ENCODE measurements around the gene CREBRF. TPM values are rescaled to one million over a fixed set of nuclear protein-coding genes. Genes with fewer than 3 reads are reported as not detected.

Gene CREBRF
- 10 to 100 TPM; 51.7 to 72.2 (median 64.1) TPM for total RNA-seq

GRCh38 chr5:173055983-173056782, at the start of gene CREBRF:
Gene CREBRF, plus strand, starts transcription at chr5:173056352. Its CDS starts 24,424 bp downstream, at chr5:173080776.
- TF ChIP-seq, protein P1, sequence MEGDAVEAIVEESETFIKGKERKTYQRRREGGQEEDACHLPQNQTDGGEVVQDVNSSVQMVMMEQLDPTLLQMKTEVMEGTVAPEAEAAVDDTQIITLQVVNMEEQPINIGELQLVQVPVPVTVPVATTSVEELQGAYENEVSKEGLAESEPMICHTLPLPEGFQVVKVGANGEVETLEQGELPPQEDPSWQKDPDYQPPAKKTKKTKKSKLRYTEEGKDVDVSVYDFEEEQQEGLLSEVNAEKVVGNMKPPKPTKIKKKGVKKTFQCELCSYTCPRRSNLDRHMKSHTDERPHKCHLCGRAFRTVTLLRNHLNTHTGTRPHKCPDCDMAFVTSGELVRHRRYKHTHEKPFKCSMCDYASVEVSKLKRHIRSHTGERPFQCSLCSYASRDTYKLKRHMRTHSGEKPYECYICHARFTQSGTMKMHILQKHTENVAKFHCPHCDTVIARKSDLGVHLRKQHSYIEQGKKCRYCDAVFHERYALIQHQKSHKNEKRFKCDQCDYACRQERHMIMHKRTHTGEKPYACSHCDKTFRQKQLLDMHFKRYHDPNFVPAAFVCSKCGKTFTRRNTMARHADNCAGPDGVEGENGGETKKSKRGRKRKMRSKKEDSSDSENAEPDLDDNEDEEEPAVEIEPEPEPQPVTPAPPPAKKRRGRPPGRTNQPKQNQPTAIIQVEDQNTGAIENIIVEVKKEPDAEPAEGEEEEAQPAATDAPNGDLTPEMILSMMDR (IDR thresholded peaks at IDR 0.05; ENCODE audit: low read depth), result no peak

DNA sequence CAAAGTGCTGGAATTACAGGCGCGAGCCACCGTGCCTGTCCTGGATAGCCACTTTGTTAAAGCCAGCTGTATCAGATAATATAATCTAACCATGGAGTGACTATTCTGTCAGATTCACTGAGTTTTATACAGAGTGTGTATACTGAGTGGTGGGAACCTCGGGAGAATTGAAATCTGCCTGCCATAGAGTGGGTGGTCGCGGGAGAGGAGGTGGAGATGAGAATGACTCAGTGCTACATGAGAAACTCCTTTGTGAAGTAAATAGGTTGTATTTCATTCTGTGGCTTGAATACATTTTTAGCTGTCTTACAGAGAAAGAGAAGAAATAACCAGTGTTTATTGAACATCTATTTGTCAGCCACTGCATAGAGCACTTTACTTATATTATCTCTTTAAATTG, 46.1 kb upstream of the CREBRF start:
- TF ChIP-seq, protein P1 (IDR thresholded peaks at IDR 0.05; ENCODE audit: low read depth), result no peak

- TF ChIP-seq, protein P1 (IDR thresholded peaks at IDR 0.05; ENCODE audit: low read depth), result no peak
Measured at GRCh38 chr5:173010547-173011464, 45.3 kb upstream of the CREBRF start.

DNA sequence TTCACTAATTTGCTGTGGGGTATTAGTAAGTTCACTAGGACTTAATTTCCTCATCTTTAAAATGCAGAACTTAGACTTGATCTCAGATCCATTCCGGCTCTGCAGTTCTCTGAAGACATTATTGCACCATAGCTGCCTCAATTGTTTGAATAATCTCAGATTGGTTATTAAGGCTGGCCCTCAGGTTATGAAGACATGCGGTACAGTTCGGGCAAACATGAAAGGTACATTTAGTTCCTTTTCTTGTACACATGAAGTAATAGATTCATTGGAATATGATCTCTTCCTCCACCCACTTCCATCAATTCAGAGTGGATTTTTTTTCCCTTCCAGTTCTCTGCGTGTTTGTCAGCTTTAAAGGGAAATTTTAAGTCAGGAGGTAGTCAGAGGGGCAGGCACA, 44.6 kb upstream of the CREBRF start:
- TF ChIP-seq, protein P1 (IDR thresholded peaks at IDR 0.05; ENCODE audit: low read depth), result no peak

GRCh38 chr5:173012882-173013281, 43.3 kb upstream of the CREBRF start:
- TF ChIP-seq, protein P1 (IDR thresholded peaks at IDR 0.05; ENCODE audit: low read depth), result no peak

DNA sequence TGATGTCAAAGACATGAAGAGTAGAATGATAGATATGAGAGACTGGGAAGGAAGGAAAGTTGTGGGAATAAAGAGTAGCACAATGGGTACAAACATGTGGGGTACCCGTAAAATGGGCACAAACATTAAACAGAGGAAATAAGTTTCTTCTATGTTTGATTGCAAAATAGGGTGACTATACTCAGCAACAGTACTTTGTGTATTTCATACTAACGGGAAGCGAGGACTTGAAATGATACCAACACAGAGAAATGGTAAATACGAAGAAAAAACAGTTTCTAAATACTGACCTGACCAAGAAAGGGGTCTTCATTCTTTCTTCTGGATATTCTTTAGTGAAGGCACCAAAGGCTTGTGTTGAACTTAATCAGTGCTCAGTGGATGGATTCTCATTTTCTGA, 41.5 kb upstream of the CREBRF start:
- TF ChIP-seq, protein P1 (IDR thresholded peaks at IDR 0.05; ENCODE audit: low read depth), result no peak

DNA sequence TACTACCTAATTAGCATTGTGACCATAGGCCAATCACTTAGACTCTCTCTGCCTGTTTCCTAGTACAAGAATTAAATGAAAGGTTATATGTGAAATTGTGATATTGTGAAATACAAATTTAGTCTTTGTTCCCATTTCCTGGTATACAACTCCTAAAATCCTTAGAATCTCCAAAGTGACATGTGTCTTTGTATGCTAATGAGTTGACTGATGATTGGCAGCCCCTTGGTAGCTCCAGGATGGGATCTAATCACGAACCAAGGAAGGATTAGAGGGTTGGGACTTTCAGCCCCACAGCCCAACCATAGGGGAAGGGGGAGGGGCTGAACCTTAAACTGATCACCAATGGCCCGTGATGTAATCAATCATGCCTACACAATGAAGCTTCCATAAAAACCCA, 41.0 kb upstream of the CREBRF start:
- TF ChIP-seq, protein P1 (IDR thresholded peaks at IDR 0.05; ENCODE audit: low read depth), result no peak
